Hepatocyte (in vitro differentiated cells): ENCODE measurements around the gene TLR8. TPM values are rescaled to one million over a fixed set of nuclear protein-coding genes. Genes with fewer than 3 reads are reported as not detected.

Experiments used
- DNase-seq: peaks from one replicate; pipeline ENCODE4 v3.0.0-alpha.2; 2016; ENCODE audit warnings: low spot score
- H2AFZ ChIP-seq: fragments of 200-600 bp; sonication (generic); 2 replicates; pipeline ENCODE4 v1.6.0; 2016; ENCODE audit warnings: antibody characterized with exemption, mild to moderate bottlenecking
- H3K27ac ChIP-seq: fragments of 200-600 bp; sonication (generic); 2 replicates; pipeline ENCODE4 v1.5.1; 2016; ENCODE audit warnings: mild to moderate bottlenecking
- H3K27me3 ChIP-seq: fragments of 200-600 bp; sonication (generic); 2 replicates; pipeline ENCODE4 v1.6.1; 2016
- H3K36me3 ChIP-seq: fragments of 200-600 bp; sonication (generic); replicated peaks from 2 replicates; pipeline ENCODE4 v1.5.1; 2016; ENCODE audit warnings: low read depth; ENCODE audit not compliant: insufficient read depth
- H3K4me1 ChIP-seq: fragments of 200-600 bp; sonication (generic); 2 replicates; pipeline ENCODE4 v1.5.1; 2016; ENCODE audit warnings: mild to moderate bottlenecking, moderate library complexity; ENCODE audit not compliant: insufficient read depth
- H3K4me2 ChIP-seq: fragments of 200-600 bp; sonication (generic); 2 replicates; pipeline ENCODE4 v1.6.0; 2016
- H3K4me3 ChIP-seq: fragments of 200-600 bp; sonication (generic); 2 replicates; pipeline ENCODE4 v1.5.1; 2016; ENCODE audit warnings: mild to moderate bottlenecking
- H3K79me2 ChIP-seq: fragments of 200-600 bp; sonication (generic); 2 replicates; pipeline ENCODE4 v1.6.0; 2017; ENCODE audit warnings: mild to moderate bottlenecking
- H3K9me2 ChIP-seq: fragments of 200-600 bp; sonication (generic); replicated peaks from 2 replicates; pipeline ENCODE4 v1.6.0; 2017; ENCODE audit warnings: mild to moderate bottlenecking; ENCODE audit not compliant: insufficient read depth
- H3K9me3 ChIP-seq: fragments of 200-600 bp; sonication (generic); 2 replicates; pipeline ENCODE4 v1.5.1; 2016; ENCODE audit warnings: low read depth, mild to moderate bottlenecking
- H4K20me1 ChIP-seq: fragments of 200-600 bp; sonication (generic); 2 replicates; pipeline ENCODE4 v1.6.0; 2016; ENCODE audit warnings: mild to moderate bottlenecking; ENCODE audit not compliant: insufficient read depth, poor library complexity, severe bottlenecking
- CTCF ChIP-seq: fragments of 200-600 bp; sonication (generic); IDR thresholded peaks from 2 replicates; pipeline ENCODE4 v1.5.1; 2016; ENCODE audit warnings: antibody characterized with exemption, mild to moderate bottlenecking; ENCODE audit not compliant: poor library complexity
- EZH2 ChIP-seq: fragments of 200-600 bp; sonication (generic); IDR thresholded peaks from 2 replicates; pipeline ENCODE4 v1.6.1; 2016; ENCODE audit warnings: antibody characterized with exemption, mild to moderate bottlenecking, borderline replicate concordance
- EZH2phosphoT487 ChIP-seq: fragments of 200-600 bp; sonication (generic); IDR thresholded peaks from one replicate; pipeline ENCODE4 v1.6.1; 2018; ENCODE audit warnings: antibody characterized with exemption, mild to moderate bottlenecking, low read depth, moderate library complexity; ENCODE audit not compliant: unreplicated experiment, severe bottlenecking
- WGBS: methylation state at CpG from one replicate; pipeline ENCODE4 v1.1.6; 2016; ENCODE audit warnings: low lambda C conversion rate; ENCODE audit errors: missing lambda C conversion rate; 5-methylcytosine and 5-hydroxymethylcytosine counted together
- polyA plus RNA-seq: library from polyadenylated mRNA; unstranded; fragments of >200 nt; fragmentation: Nextera tagmentation; extraction: Ambion mirVana; gene quantifications from 2 replicates; pipeline ENCODE4 v1.2.1, GENCODE V29; 2016
- total RNA-seq: library from RNA; depleted of rRNA; stranded (reverse); fragments of >200 nt; gene quantifications from 2 replicates; pipeline ENCODE4 v1.2.3, GENCODE V29; 2014

The TLR8 gene
- total and polyA plus RNA-seq, 2 experiments from 2014 or later: 0.07 TPM; not detected in 1

GRCh38 chrX:12917753-12918152 is 11.3 kb downstream of the TLR8 start:
- H3K4me2 ChIP-seq: no peak overlapping the region
- no peaks in the 10 kb centered on the region for H3K36me3 ChIP-seq
- no peaks in the 10 kb centered on the region for H4K20me1 ChIP-seq
- TF ChIP-seq CTCF (no peak), EZH2 (no peak), EZH2phosphoT487 (no peak)
- H2AFZ ChIP-seq: no peak overlapping the region
- H3K79me2 ChIP-seq: no peaks in the 10 kb centered on the region
- DNase-seq: no peak
- H3K27ac ChIP-seq: no peak overlapping the region
- WGBS: 72% methylated on average over 2 of the region's 2 CpGs
- H3K4me3 ChIP-seq: no peak overlapping the region
- no peaks in the 10 kb centered on the region for H3K9me3 ChIP-seq
- no peaks in the 10 kb centered on the region for H3K9me2 ChIP-seq
- H3K27me3 ChIP-seq: no peaks in the 10 kb centered on the region
- no peaks in the 10 kb centered on the region for H3K4me1 ChIP-seq

- no peaks in the 10 kb centered on the region for H3K36me3 ChIP-seq
- H3K27me3 ChIP-seq: no peaks in the 10 kb centered on the region
- no peaks in the 10 kb centered on the region for H3K4me1 ChIP-seq
- H3K4me3 ChIP-seq: no peak overlapping the region
- H2AFZ ChIP-seq: no peak overlapping the region
- H3K4me2 ChIP-seq: no peak overlapping the region
- no peaks in the 10 kb centered on the region for H3K9me2 ChIP-seq
- no peak overlapping the region for H3K27ac ChIP-seq
- DNase-seq: no peak
- H3K9me3 ChIP-seq: no peaks in the 10 kb centered on the region
- 81% methylated on average over 10 of the region's 10 CpGs for WGBS
- H4K20me1 ChIP-seq: no peaks in the 10 kb centered on the region
- H3K79me2 ChIP-seq: no peaks in the 10 kb centered on the region
- TF ChIP-seq EZH2: no peak
- TF ChIP-seq EZH2phosphoT487: no peak
- no peak for TF ChIP-seq CTCF
Observed at GRCh38 chrX:12919051-12919450, 12.6 kb downstream of the TLR8 start.

- H3K9me2 ChIP-seq: no peaks in the 10 kb centered on the region
- 71% methylated on average over 8 of the region's 8 CpGs for WGBS
- H3K27ac ChIP-seq: no peak overlapping the region
- no peak overlapping the region for H3K4me3 ChIP-seq
- H3K36me3 ChIP-seq: no peaks in the 10 kb centered on the region
- no peak for DNase-seq
- H3K4me1 ChIP-seq: no peaks in the 10 kb centered on the region
- H3K9me3 ChIP-seq: no peaks in the 10 kb centered on the region
- H2AFZ ChIP-seq: no peak overlapping the region
- H4K20me1 ChIP-seq: no peaks in the 10 kb centered on the region
- H3K27me3 ChIP-seq: no peaks in the 10 kb centered on the region
- TF ChIP-seq EZH2phosphoT487 (no peak), CTCF (no peak), EZH2 (no peak)
- no peaks in the 10 kb centered on the region for H3K79me2 ChIP-seq
- no peak overlapping the region for H3K4me2 ChIP-seq
Observed at GRCh38 chrX:12919620-12920019, 13.2 kb downstream of the TLR8 start.

- Histone ChIP-seq H3K4me3 (no peak overlapping the region), H4K20me1 (no peaks in the 10 kb centered on the region), H3K9me2 (no peaks in the 10 kb centered on the region), H3K4me1 (no peaks in the 10 kb centered on the region), H3K4me2 (no peak overlapping the region), H3K36me3 (no peaks in the 10 kb centered on the region), H2AFZ (no peak overlapping the region), H3K79me2 (no peaks in the 10 kb centered on the region), H3K27ac (no peak overlapping the region), H3K27me3 (no peaks in the 10 kb centered on the region), H3K9me3 (no peaks in the 10 kb centered on the region)
- TF ChIP-seq CTCF (no peak), EZH2phosphoT487 (no peak), EZH2 (no peak)
- 73% methylated on average over 8 of the region's 8 CpGs for WGBS
- no peak for DNase-seq
Observed at GRCh38 chrX:12920990-12921389, 14.6 kb downstream of the TLR8 start.
